H1 (cell line): ENCODE results near the gene SLC38A10. TPM values are rescaled to one million over a fixed set of nuclear protein-coding genes. Genes with fewer than 3 reads are reported as not detected.

ENCODE experiments used
- CTCF ChIA-PET: fragments of 300-600 bp; sonication (Branson Sonifier 250); formaldehyde crosslinking; loops from one replicate; lab custom pipeline; 2021; ENCODE audit not compliant: partially characterized antibody; lab: Charles Lee
- POLR2A ChIA-PET: fragments of 300-600 bp; sonication (Branson Sonifier 250); formaldehyde crosslinking; loops from one replicate; lab custom pipeline; 2021; ENCODE audit warnings: inconsistent platforms; ENCODE audit not compliant: partially characterized antibody; lab: Charles Lee
- DNase-seq, 2 experiments: peaks; one replicate each; pipeline versions ENCODE4 v3.0.0 to v3.0.0-alpha.2; 2010 to 2022; ENCODE audit warnings: low spot score in 2 of 2, low read depth in 1 of 2, mixed read lengths in 1 of 2
- FAIRE-seq: peaks from 2 replicates; lab custom pipeline; 2011; peaks lifted over from hg19 to GRCh38; lab: Jason Lieb, UNC
- H2AFZ ChIP-seq: 2 replicates; pipeline ENCODE4 v1.8.1; 2012; ENCODE audit warnings: low read length, inconsistent platforms
- H2AK5ac ChIP-seq: 2 replicates; pipeline ENCODE4 v1.6.1; 2013; ENCODE audit warnings: low read depth, low read length
- H2BK120ac ChIP-seq: replicated peaks from 2 replicates; pipeline ENCODE3; 2013; ENCODE audit warnings: low read depth, low read length, inconsistent platforms
- H2BK12ac ChIP-seq: 2 replicates; pipeline ENCODE4 v1.6.1; 2013; ENCODE audit warnings: low read depth, low read length
- H2BK15ac ChIP-seq: 2 replicates; pipeline ENCODE4 v1.6.1; 2013; ENCODE audit warnings: low read length
- H2BK20ac ChIP-seq: 2 replicates; pipeline ENCODE4 v1.6.1; 2013; ENCODE audit warnings: low read length
- H2BK5ac ChIP-seq: 2 replicates; pipeline ENCODE4 v1.6.1; 2013; ENCODE audit warnings: low read depth, low read length
- H3K14ac ChIP-seq: 2 replicates; pipeline ENCODE4 v1.6.1; 2013; ENCODE audit warnings: inconsistent platforms; ENCODE audit not compliant: insufficient read length
- H3K18ac ChIP-seq: 2 replicates; pipeline ENCODE4 v1.6.1; 2013; ENCODE audit warnings: low read length; ENCODE audit errors: extremely low read depth
- H3K23ac ChIP-seq: 2 replicates; pipeline ENCODE4 v1.6.1; 2013; ENCODE audit warnings: inconsistent platforms; ENCODE audit not compliant: insufficient read length
- H3K23me2 ChIP-seq: 2 replicates; pipeline ENCODE4 v1.6.1; 2013; ENCODE audit warnings: low read depth, low read length
- H3K27ac ChIP-seq: 2 replicates; pipeline ENCODE4 v1.6.1; 2011; ENCODE audit warnings: low read depth, low read length, inconsistent platforms
- H3K27me3 ChIP-seq, 4 experiments: replicated peaks in 1 of 4; 1 replicate in 1 of 4; 2 replicates in 3 of 4; pipeline versions ENCODE4 v1.6.1 to v1.8.1; 2011 to 2013; ENCODE audit warnings: low read length in 3 of 4, mild to moderate bottlenecking in 3 of 4, inconsistent platforms in 2 of 4, mixed read lengths in 2 of 4, moderate library complexity in 1 of 4; ENCODE audit not compliant: control insufficient read depth in 3 of 4, insufficient read depth in 3 of 4; ENCODE audit errors: extremely low read depth in 1 of 4
- H3K36me3 ChIP-seq, 4 experiments: 2 replicates each; pipeline versions ENCODE4 v1.6.1 to v1.8.1; 2011 to 2013; ENCODE audit warnings: mild to moderate bottlenecking in 4 of 4, low read length in 3 of 4, moderate library complexity in 2 of 4, control low read depth in 1 of 4, inconsistent platforms in 1 of 4; ENCODE audit not compliant: insufficient read depth in 4 of 4, control insufficient read depth in 2 of 4
- H3K4ac ChIP-seq: replicated peaks from 2 replicates; pipeline ENCODE3; 2013; ENCODE audit warnings: low read length, low read depth, mixed read lengths, inconsistent platforms; ENCODE audit not compliant: insufficient read length
- H3K4me1 ChIP-seq, 4 experiments: replicated peaks in 1 of 4; 1 replicate in 1 of 4; 2 replicates in 3 of 4; pipeline versions ENCODE4 v1.6.1 to v1.8.1; 2011 to 2013; ENCODE audit warnings: low read length in 3 of 4, inconsistent platforms in 2 of 4, mixed read lengths in 1 of 4; ENCODE audit not compliant: insufficient read depth in 4 of 4, control insufficient read depth in 3 of 4
- H3K4me2 ChIP-seq, 2 experiments: 2 replicates each; pipeline versions ENCODE4 v1.6.1 to v1.8.1; 2011 to 2013; ENCODE audit warnings: low read depth in 2 of 2, low read length in 2 of 2, control low read depth in 1 of 2, inconsistent platforms in 1 of 2, mild to moderate bottlenecking in 1 of 2; ENCODE audit not compliant: insufficient read depth in 1 of 2
- H3K4me3 ChIP-seq, 4 experiments: fragments of 200-600, 300-600 bp in 1 of 4; sonication (generic), shearing (Covaris generic), sonication (Bioruptor Twin) in 1 of 4; 2 replicates each; pipeline versions ENCODE4 v1.5.1 to v1.8.1; 2011 to 2016; ENCODE audit warnings: low read length in 4 of 4, low read depth in 3 of 4, control low read depth in 2 of 4, inconsistent platforms in 2 of 4, mild to moderate bottlenecking in 2 of 4, mixed read lengths in 1 of 4, moderate library complexity in 1 of 4; ENCODE audit not compliant: insufficient read depth in 2 of 4; ENCODE audit errors: extremely low read depth in 1 of 4
- H3K56ac ChIP-seq: replicated peaks from 2 replicates; pipeline ENCODE3; 2013; ENCODE audit warnings: low read depth, mild to moderate bottlenecking, mixed read lengths, low read length, inconsistent platforms; ENCODE audit not compliant: insufficient read length
- H3K79me1 ChIP-seq: 2 replicates; pipeline ENCODE4 v1.6.1; 2013; ENCODE audit warnings: low read depth, low read length, control low read depth
- H3K79me2 ChIP-seq, 2 experiments: 2 replicates each; pipeline versions ENCODE4 v1.6.1 to v1.8.1; 2012 to 2013; ENCODE audit warnings: low read length in 2 of 2, mild to moderate bottlenecking in 2 of 2, inconsistent platforms in 1 of 2; ENCODE audit not compliant: insufficient read depth in 2 of 2, control insufficient read depth in 1 of 2
- H3K9ac ChIP-seq, 4 experiments: replicated peaks in 1 of 4; 1 replicate in 1 of 4; 2 replicates in 3 of 4; pipeline versions ENCODE4 v1.6.1 to v1.8.1; 2011 to 2013; ENCODE audit warnings: low read depth in 3 of 4, low read length in 3 of 4, control low read depth in 2 of 4, mild to moderate bottlenecking in 2 of 4, moderate library complexity in 2 of 4, inconsistent platforms in 1 of 4; ENCODE audit errors: extremely low read depth in 1 of 4
- H3K9me3 ChIP-seq, 2 experiments: 2 replicates each; pipeline versions ENCODE4 v1.6.1 to v1.8.1; 2012 to 2013; ENCODE audit warnings: mild to moderate bottlenecking in 2 of 2, moderate library complexity in 2 of 2, control low read depth in 1 of 2, inconsistent platforms in 1 of 2, low read depth in 1 of 2, low read length in 1 of 2, mixed read lengths in 1 of 2; ENCODE audit not compliant: insufficient read depth in 2 of 2
- H4K20me1 ChIP-seq, 2 experiments: replicated peaks in 1 of 2; 2 replicates each; pipeline versions ENCODE3 to v1.8.1; 2011 to 2013; ENCODE audit warnings: inconsistent platforms in 2 of 2, low read length in 2 of 2, mild to moderate bottlenecking in 1 of 2; ENCODE audit not compliant: insufficient read depth in 2 of 2, control insufficient read depth in 1 of 2
- H4K5ac ChIP-seq: 2 replicates; pipeline ENCODE4 v1.6.1; 2013; ENCODE audit warnings: low read length, low read depth, mixed read lengths, inconsistent platforms; ENCODE audit not compliant: insufficient read length
- H4K8ac ChIP-seq: 2 replicates; pipeline ENCODE4 v1.8.0; 2013; ENCODE audit warnings: mild to moderate bottlenecking, moderate library complexity, low read length, inconsistent platforms; ENCODE audit not compliant: insufficient read depth; ENCODE audit errors: extremely low read depth
- H4K91ac ChIP-seq: replicated peaks from 2 replicates; pipeline ENCODE3; 2013; ENCODE audit warnings: low read length, mixed read lengths, inconsistent platforms; ENCODE audit not compliant: insufficient read length
- JUND ChIP-seq: IDR thresholded peaks from 2 replicates; pipeline ENCODE4 v1.6.1; 2011; ENCODE audit warnings: mild to moderate bottlenecking, improper control_type of control experiment, low read length
- KDM1A ChIP-seq: fragments of 200-600, 300-600 bp; sonication (generic); IDR thresholded peaks from 2 replicates; pipeline ENCODE4 v1.7.1; 2016; ENCODE audit warnings: mild to moderate bottlenecking, low read length, borderline replicate concordance
- WGBS, 2 experiments: shearing (Covaris generic) in 1 of 2; methylation state at CpG; one replicate each; pipeline versions ENCODE4 v1.1.6 to v1.1.7; 2013 to 2015; ENCODE audit warnings: low lambda C conversion rate in 2 of 2, mixed read lengths in 2 of 2, inconsistent platforms in 1 of 2, low coverage in 1 of 2, missing lambda C conversion rate in 1 of 2; ENCODE audit not compliant: insufficient replicate concordance in 2 of 2, insufficient coverage in 1 of 2, insufficient read length in 1 of 2; ENCODE audit errors: extremely low coverage in 1 of 2, missing lambda C conversion rate in 1 of 2; 5-methylcytosine and 5-hydroxymethylcytosine counted together
- polyA plus RNA-seq, 7 experiments: library from polyadenylated mRNA; depleted of rRNA in 3 of 7; stranded (reverse) in 5 of 7; unstranded in 2 of 7; fragments of >200 nt in 5 of 7; fragments of 200-250 nt in 2 of 7; gene quantifications; 1 replicate in 5 of 7; 2 replicates in 1 of 7; 4 replicates in 1 of 7; pipeline versions ENCODE4 v1.2.1 to v1.2.3, GENCODE V29; 2011 to 2013; ENCODE audit warnings: missing spikeins in 2 of 7, mixed read lengths in 2 of 7
- total RNA-seq: library from RNA; stranded (reverse); fragmentation: NEBNext Ultra II Directional; extraction: Animal tissue kit (Norgen Biotek cat#: 25700); gene quantifications from 2 replicates; pipeline ENCODE4 v1.2.1, GENCODE V29; 2021

Gene SLC38A10
- total and polyA plus RNA-seq, 2 of the 8 experiments (the other 6 are each of a cell fraction or from before 2014, with no cell fraction given): 26.4 to 41.0 TPM

DNA sequence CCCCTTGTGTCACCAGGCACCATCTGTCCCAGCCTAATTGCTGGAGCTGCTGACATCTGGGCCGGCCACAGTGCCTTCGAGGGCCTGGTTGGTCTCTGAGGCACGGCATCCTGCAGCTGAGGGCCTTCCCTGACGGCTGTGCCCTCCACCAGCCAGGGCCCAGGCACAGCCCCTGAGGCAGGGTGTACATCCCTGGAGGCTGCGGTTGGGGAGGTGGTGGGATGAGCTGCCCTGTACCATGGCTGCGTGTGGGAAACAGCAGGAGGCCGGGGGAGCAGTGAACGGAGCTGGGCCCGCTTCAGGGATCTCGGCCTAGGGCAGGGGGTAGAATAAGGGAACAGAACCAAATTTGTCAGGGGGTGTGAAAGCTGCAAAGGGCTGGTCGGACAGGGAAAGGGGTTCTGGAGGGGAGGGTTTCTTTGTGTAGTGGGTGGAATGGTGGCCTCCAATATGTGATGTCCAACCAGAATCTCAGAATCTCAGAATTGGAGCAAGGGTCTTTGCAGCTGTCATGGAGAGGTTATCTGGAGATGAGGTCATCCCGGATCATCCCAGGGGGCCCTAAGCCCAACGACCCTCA is 10.0 kb upstream of the SLC38A10 start:
- Histone ChIP-seq H4K20me1 (peaks cover 0 to 4% of the 10 kb centered on the region in 2 experiments), H3K4me1 (peaks cover 5 to 13% (median 12%) of the 10 kb centered on the region in 4 experiments; a peak in 6 of 7 replicates), H3K4ac (no peak overlapping the region), H2AK5ac (0 out of 2 replicates have a peak overlapping the region, but pooled peaks have one; percentile 20), H3K4me3 (no peak overlapping the region), H3K14ac (no peak overlapping the region), H2BK20ac (no peak overlapping the region)
- 82% methylated on average over 10 of the region's 13 CpGs; no CpG with 5 or more reads in 1 of the 2 experiments for WGBS, 2 experiments
- TF ChIP-seq JUND (0 out of 2 replicates have a peak, but pooled peaks have one; percentile 18), KDM1A (no peak)
- TF ChIP-seq, all 59 proteins: peak for 1
- no peak overlapping the region for H2AFZ ChIP-seq
- H3K4me2 ChIP-seq: no peak overlapping the region
- H3K27ac ChIP-seq: no peak overlapping the region
- no peak overlapping the region for H3K18ac ChIP-seq
- no peak overlapping the region for H2BK5ac ChIP-seq
- peak overlapping the region; percentile 39 for H4K91ac ChIP-seq
- POLR2A ChIA-PET: interaction anchor here (1.2 to 1.5 kb wide), 3 partner anchors 10 to 185 kb away, joined by 3 to 4 read pairs (median 3); partner anchors contain the start of genes NDUFAF8 and TEPSIN
- H3K27me3 ChIP-seq: no peaks in the 10 kb centered on the region
- FAIRE-seq (no peak), DNase-seq (no peak)
- H2BK15ac ChIP-seq: 0 out of 2 replicates have a peak overlapping the region, but pooled peaks have one; percentile 88
- CTCF ChIA-PET: interaction anchor here (1.0 to 10.3 kb wide), 10 partner anchors 9 to 218 kb away, joined by 3 to 80 read pairs (median 4); partner anchors contain the start of gene SLC38A10
- peak overlapping the region; percentile 27; the same call in 1 of the 2 replicates for H2BK12ac ChIP-seq
- no peak overlapping the region for H3K9ac ChIP-seq
- H3K9me3 ChIP-seq: no peaks in the 10 kb centered on the region
- peaks cover 3% of the 10 kb centered on the region; the same call in 1 of the 2 replicates for H3K79me1 ChIP-seq
- H3K36me3 ChIP-seq: no peaks in the 10 kb centered on the region
- no peak overlapping the region for H3K23ac ChIP-seq
- H2BK120ac ChIP-seq: no peak overlapping the region
- peaks cover 5% of the 10 kb centered on the region; the same call in 1 of the 2 replicates for H3K23me2 ChIP-seq
- no peak overlapping the region for H4K5ac ChIP-seq
- H3K56ac ChIP-seq: no peak overlapping the region
- H4K8ac ChIP-seq: no peak overlapping the region; the same call in 1 of the 2 replicates
- H3K79me2 ChIP-seq: no peaks in the 10 kb centered on the region
